GM19099 (cell line): ENCODE results near the gene DDX55.

Source experiments
- POLR2A ChIP-seq: IDR thresholded peaks from 3 replicates; pipeline ENCODE4 v1.6.1; 2011; ENCODE audit warnings: low read depth; ENCODE audit not compliant: insufficient read length; ENCODE audit errors: extremely low read depth

Gene DDX55

GRCh38 chr12:123655420-123655819 is 53.5 kb downstream of the DDX55 start:
- no peak for TF ChIP-seq POLR2A

GRCh38 chr12:123656392-123656791 is 54.5 kb downstream of the DDX55 start:
- TF ChIP-seq POLR2A, result no peak

GRCh38 chr12:123657211-123657610 is 55.3 kb downstream of the DDX55 start:
- TF ChIP-seq POLR2A, result no peak

GRCh38 chr12:123659996-123660727 is 58.3 kb downstream of the DDX55 start:
- TF ChIP-seq POLR2A, result no peak

DNA sequence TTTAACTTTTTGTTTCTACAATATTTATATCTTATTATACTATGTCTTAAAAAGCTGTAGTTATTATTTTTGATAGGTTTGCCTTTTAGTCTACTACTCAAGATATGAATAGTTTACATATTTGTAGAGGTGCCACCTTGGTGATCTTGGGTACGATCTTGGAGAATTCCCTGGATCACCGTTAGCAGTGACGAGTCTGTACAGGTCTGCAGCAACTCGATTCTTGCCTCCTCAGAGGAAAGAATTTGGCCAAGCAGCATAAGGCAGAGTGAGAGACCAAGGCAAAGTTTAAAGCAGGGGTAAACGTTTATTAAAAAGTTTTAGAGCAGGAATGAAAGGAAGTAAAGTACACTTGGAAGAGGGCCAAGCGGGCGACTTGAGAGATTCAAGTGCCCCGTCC is 65.9 kb downstream of the DDX55 start:
- no peak for TF ChIP-seq POLR2A
